HepG2 (cell line): ENCODE data around the gene KLHDC7A. TPM values are rescaled to one million over a fixed set of nuclear protein-coding genes. Genes with fewer than 3 reads are reported as not detected.

Experiments
- ATAC-seq: fragments of 200-7000 bp; cut with Tn5 transposase; 3 replicates; pipeline ENCODE4 v1.9.1; 2020; ENCODE audit warnings: mild to moderate bottlenecking, moderate library complexity
- BruUV-seq: library from RNA; stranded (reverse); fragments of 400-500 nt; replicated peaks from 2 replicates; lab custom pipeline; 2021; lab: Mats Ljungman, UMichigan
- CTCF ChIA-PET: fragments of 300-600 bp; formaldehyde crosslinking; extraction: SDS; loops from one replicate; lab custom pipeline; 2021; ENCODE audit warnings: low total read pairs, inconsistent platforms, low intra/inter-chr PET ratio; lab: Yijun Ruan, JAX
- POLR2A ChIA-PET: fragments of 350-600 bp; sonication (Branson Sonifier 250); formaldehyde crosslinking; loops from one replicate; lab custom pipeline; 2020; ENCODE audit warnings: antibody characterized with exemption, inconsistent platforms; lab: Yijun Ruan, JAX
- DNase-seq: peaks from one replicate; pipeline ENCODE4 v3.0.0-alpha.2; 2015; ENCODE audit warnings: low spot score
- FAIRE-seq: peaks from 3 replicates; lab custom pipeline; 2011; peaks lifted over from hg19 to GRCh38; lab: Jason Lieb, UNC
- H2AFZ ChIP-seq: one replicate; pipeline ENCODE4 v1.6.1; 2011; ENCODE audit warnings: low read length, inconsistent platforms
- H3K27ac ChIP-seq: fragments of 300-600 bp; 3 replicates; pipeline ENCODE4 v1.8.0; 2011; ENCODE audit warnings: mixed run types, mild to moderate bottlenecking, mixed read lengths, low read length, inconsistent platforms; ENCODE audit not compliant: insufficient read depth; ENCODE audit errors: extremely low read length
- H3K27me3 ChIP-seq, 2 experiments: fragments of 200-600 bp in 1 of 2; 2 replicates in 1 of 2; 3 replicates in 1 of 2; pipeline versions ENCODE4 v1.6.0 to v1.8.0; 2011; ENCODE audit warnings: low read length in 2 of 2, mild to moderate bottlenecking in 2 of 2, moderate library complexity in 2 of 2, inconsistent platforms in 1 of 2; ENCODE audit not compliant: insufficient read depth in 2 of 2, control insufficient read depth in 1 of 2
- H3K36me3 ChIP-seq, 2 experiments: fragments of 200-600 bp in 1 of 2; replicated peaks in 1 of 2; 2 replicates in 1 of 2; 3 replicates in 1 of 2; pipeline versions ENCODE4 v1.5.1 to v1.8.0; 2011; ENCODE audit warnings: low read length in 2 of 2, inconsistent platforms in 1 of 2; ENCODE audit not compliant: insufficient read depth in 2 of 2, control insufficient read depth in 1 of 2
- H3K4me1 ChIP-seq: 2 replicates; pipeline ENCODE4 v1.5.1; 2012; ENCODE audit warnings: low read length, inconsistent platforms; ENCODE audit not compliant: insufficient read depth
- H3K4me2 ChIP-seq: 2 replicates; pipeline ENCODE4 v1.6.0; 2011; ENCODE audit warnings: low read depth, low read length, inconsistent platforms
- H3K4me3 ChIP-seq, 3 experiments: fragments of 200-600 bp in 1 of 3; sonication (generic), shearing (Covaris generic) in 1 of 3; replicated peaks in 1 of 3; 2 replicates each; pipeline ENCODE4 v1.5.1; 2011 to 2016; ENCODE audit warnings: low read length in 3 of 3, inconsistent platforms in 2 of 3, low read depth in 2 of 3, mild to moderate bottlenecking in 2 of 3, control low read depth in 1 of 3, mixed read lengths in 1 of 3; ENCODE audit not compliant: insufficient read depth in 1 of 3
- H3K79me2 ChIP-seq: one replicate; pipeline ENCODE4 v1.6.1; 2011; ENCODE audit warnings: low read length, inconsistent platforms; ENCODE audit not compliant: insufficient read depth
- H3K9ac ChIP-seq: 2 replicates; pipeline ENCODE4 v1.6.0; 2011; ENCODE audit warnings: mild to moderate bottlenecking, low read depth, low read length, inconsistent platforms; ENCODE audit not compliant: insufficient read depth
- H3K9me3 ChIP-seq: 2 replicates; pipeline ENCODE4 v1.5.1; 2012; ENCODE audit warnings: mild to moderate bottlenecking, low read length
- H4K20me1 ChIP-seq: 2 replicates; pipeline ENCODE4 v1.6.0; 2011; ENCODE audit warnings: inconsistent platforms, mild to moderate bottlenecking, low read length, moderate library complexity; ENCODE audit not compliant: insufficient read depth
- ASH2L ChIP-seq: fragments of 300-600, 200-600 bp; sonication (generic); IDR thresholded peaks from 2 replicates; pipeline ENCODE4 v1.7.0; 2017; ENCODE audit warnings: low read depth, mild to moderate bottlenecking, moderate library complexity, mixed read lengths, low read length; ENCODE audit not compliant: insufficient read length
- ATF1 ChIP-seq: IDR thresholded peaks from 2 replicates; pipeline ENCODE4 v1.6.1; 2016; ENCODE audit warnings: mild to moderate bottlenecking, control low read depth
- CBX1 ChIP-seq: IDR thresholded peaks from one replicate; pipeline ENCODE4 v1.6.1; 2016; ENCODE audit warnings: antibody characterized with exemption, low read depth
- HMG20A ChIP-seq: IDR thresholded peaks from 2 replicates; pipeline ENCODE4 v1.6.1; 2016; ENCODE audit warnings: borderline replicate concordance
- HNF4A ChIP-seq: sonication (generic); formaldehyde crosslinking; IDR thresholded peaks from 2 replicates; pipeline ENCODE4 v1.4.0; 2020; ENCODE audit warnings: missing genetic modification reagents
- KAT8 ChIP-seq: IDR thresholded peaks from 2 replicates; pipeline ENCODE4 v1.6.1; 2016; ENCODE audit warnings: missing genetic modification reagents, missing compliant biosample characterization
- NR2C2 ChIP-seq: sonication (generic); formaldehyde crosslinking; IDR thresholded peaks from 2 replicates; pipeline ENCODE4 v1.4.0; 2020; ENCODE audit warnings: missing genetic modification reagents, mild to moderate bottlenecking, moderate library complexity, borderline replicate concordance
- U2AF2 ChIP-seq: fragments of 200-400 bp; formaldehyde crosslinking; IDR thresholded peaks from 2 replicates; pipeline ENCODE4 v1.6.1; 2017; ENCODE audit warnings: low read depth, mild to moderate bottlenecking, low read length
- ZNF253 ChIP-seq: sonication (generic); formaldehyde crosslinking; IDR thresholded peaks from 2 replicates; pipeline ENCODE4 v1.8.0; 2022; ENCODE audit warnings: mild to moderate bottlenecking, missing genetic modification reagents, borderline replicate concordance
- WGBS: methylation state at CpG from one replicate; pipeline ENCODE4 v1.1.6; 2017; ENCODE audit warnings: low lambda C conversion rate; 5-methylcytosine and 5-hydroxymethylcytosine counted together
- in situ Hi-C: cut with HindIII; loops from 2 replicates; pipeline ENCODE4 v1.10.0; 2017; ENCODE audit warnings: low pct_unique_long_range_greater_than_20kb; ENCODE audit not compliant: extremely low pct_ligation_motif_present
- intact Hi-C: fragments of 100-400 bp; cut with micrococcal nuclease; formaldehyde crosslinking; loops from one replicate; pipeline ENCODE4 v1.10.0; 2022; ENCODE audit not compliant: unreplicated experiment
- polyA plus RNA-seq, 8 experiments: library from polyadenylated mRNA; depleted of rRNA in 3 of 8; stranded (reverse) in 7 of 8; unstranded in 1 of 8; fragments of >200 nt; fragmentation: Illumina TruSeq in 4 of 8; extraction: Trizol in 4 of 8; gene quantifications; 2 replicates each; pipeline versions ENCODE4 v1.2.1 to v1.2.3, GENCODE V29; 2011 to 2016; ENCODE audit warnings: low read depth in 4 of 8, missing spikeins in 1 of 8, mixed read lengths in 1 of 8; ENCODE audit not compliant: insufficient read depth in 1 of 8
- total RNA-seq, 5 experiments: library from RNA; depleted of rRNA; stranded (reverse); fragments of >200 nt; fragmentation: Illumina TruSeq; extraction: Trizol; gene quantifications; 2 replicates each; pipeline ENCODE4 v1.2.3, GENCODE V29; 2016; ENCODE audit warnings: low read depth in 1 of 5
- TF ChIP-seq, protein P1 (sequence below): sonication (generic); formaldehyde crosslinking; IDR thresholded peaks from 2 replicates; pipeline ENCODE4 v1.4.0; 2020; ENCODE audit warnings: missing genetic modification reagents
- TF ChIP-seq, protein P2 (sequence below): sonication (generic); formaldehyde crosslinking; IDR thresholded peaks from 2 replicates; pipeline ENCODE4 v1.5.0; 2020; ENCODE audit warnings: mild to moderate bottlenecking, missing genetic modification reagents, moderate library complexity
- TF ChIP-seq, protein P3 (sequence below): sonication (generic); formaldehyde crosslinking; conservative IDR thresholded peaks from 2 replicates; pipeline ENCODE4 v1.8.1; 2023; ENCODE audit warnings: missing genetic modification reagents

KLHDC7A gene
- total and polyA plus RNA-seq, 2 of the 13 experiments (the other 11 are each of a cell fraction or from before 2014, with no cell fraction given), result 0.15 to 1.8 TPM

GRCh38 chr1:18529714-18530113, 49.0 kb downstream of the KLHDC7A start:
- Histone ChIP-seq H4K20me1 (no peaks in the 10 kb centered on the region), H3K27me3 (peaks cover 0 to 3% of the 10 kb centered on the region in 2 experiments; a peak in 2 of 5 replicates), H3K27ac (no peak overlapping the region), H3K36me3 (no peaks in the 10 kb centered on the region), H3K4me3 (no peak overlapping the region), H3K4me1 (no peaks in the 10 kb centered on the region), H3K9me3 (no peaks in the 10 kb centered on the region), H2AFZ (no peak overlapping the region), H3K9ac (no peak overlapping the region), H3K4me2 (no peak overlapping the region), H3K79me2 (no peaks in the 10 kb centered on the region)
- ATAC-seq (no peak), FAIRE-seq (no peak), DNase-seq (no peak)
- CTCF ChIA-PET, result interaction anchor here (1.8 kb wide), 1 partner anchor 230 kb away, joined by 11 read pairs; no protein-coding TSS in a partner anchor
- WGBS, result 50% methylated on average over 4 of the region's 4 CpGs
- intact Hi-C loops, result loop anchor here (5.0 kb wide), 1 partner anchor 232 kb away; no protein-coding TSS in a partner anchor
- no TSS peak for BruUV-seq
- in situ Hi-C loops, result no loop called here
- TF ChIP-seq ATF1 (CRISPR knock-in tag) (no peak), U2AF2 (no peak), ASH2L (no peak), NR2C2 (CRISPR knock-in tag) (no peak), ZNF253 (no peak), HMG20A (CRISPR knock-in tag) (no peak), HNF4A (CRISPR knock-in tag) (no peak), KAT8 (no peak), CBX1 (no peak)
- TF ChIP-seq, protein P1, sequence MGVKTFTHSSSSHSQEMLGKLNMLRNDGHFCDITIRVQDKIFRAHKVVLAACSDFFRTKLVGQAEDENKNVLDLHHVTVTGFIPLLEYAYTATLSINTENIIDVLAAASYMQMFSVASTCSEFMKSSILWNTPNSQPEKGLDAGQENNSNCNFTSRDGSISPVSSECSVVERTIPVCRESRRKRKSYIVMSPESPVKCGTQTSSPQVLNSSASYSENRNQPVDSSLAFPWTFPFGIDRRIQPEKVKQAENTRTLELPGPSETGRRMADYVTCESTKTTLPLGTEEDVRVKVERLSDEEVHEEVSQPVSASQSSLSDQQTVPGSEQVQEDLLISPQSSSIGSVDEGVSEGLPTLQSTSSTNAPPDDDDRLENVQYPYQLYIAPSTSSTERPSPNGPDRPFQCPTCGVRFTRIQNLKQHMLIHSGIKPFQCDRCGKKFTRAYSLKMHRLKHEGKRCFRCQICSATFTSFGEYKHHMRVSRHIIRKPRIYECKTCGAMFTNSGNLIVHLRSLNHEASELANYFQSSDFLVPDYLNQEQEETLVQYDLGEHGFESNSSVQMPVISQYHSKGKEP (CRISPR knock-in tag), result no peak
- TF ChIP-seq, protein P2, sequence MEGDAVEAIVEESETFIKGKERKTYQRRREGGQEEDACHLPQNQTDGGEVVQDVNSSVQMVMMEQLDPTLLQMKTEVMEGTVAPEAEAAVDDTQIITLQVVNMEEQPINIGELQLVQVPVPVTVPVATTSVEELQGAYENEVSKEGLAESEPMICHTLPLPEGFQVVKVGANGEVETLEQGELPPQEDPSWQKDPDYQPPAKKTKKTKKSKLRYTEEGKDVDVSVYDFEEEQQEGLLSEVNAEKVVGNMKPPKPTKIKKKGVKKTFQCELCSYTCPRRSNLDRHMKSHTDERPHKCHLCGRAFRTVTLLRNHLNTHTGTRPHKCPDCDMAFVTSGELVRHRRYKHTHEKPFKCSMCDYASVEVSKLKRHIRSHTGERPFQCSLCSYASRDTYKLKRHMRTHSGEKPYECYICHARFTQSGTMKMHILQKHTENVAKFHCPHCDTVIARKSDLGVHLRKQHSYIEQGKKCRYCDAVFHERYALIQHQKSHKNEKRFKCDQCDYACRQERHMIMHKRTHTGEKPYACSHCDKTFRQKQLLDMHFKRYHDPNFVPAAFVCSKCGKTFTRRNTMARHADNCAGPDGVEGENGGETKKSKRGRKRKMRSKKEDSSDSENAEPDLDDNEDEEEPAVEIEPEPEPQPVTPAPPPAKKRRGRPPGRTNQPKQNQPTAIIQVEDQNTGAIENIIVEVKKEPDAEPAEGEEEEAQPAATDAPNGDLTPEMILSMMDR (CRISPR knock-in tag), result no peak
- TF ChIP-seq, protein P3, sequence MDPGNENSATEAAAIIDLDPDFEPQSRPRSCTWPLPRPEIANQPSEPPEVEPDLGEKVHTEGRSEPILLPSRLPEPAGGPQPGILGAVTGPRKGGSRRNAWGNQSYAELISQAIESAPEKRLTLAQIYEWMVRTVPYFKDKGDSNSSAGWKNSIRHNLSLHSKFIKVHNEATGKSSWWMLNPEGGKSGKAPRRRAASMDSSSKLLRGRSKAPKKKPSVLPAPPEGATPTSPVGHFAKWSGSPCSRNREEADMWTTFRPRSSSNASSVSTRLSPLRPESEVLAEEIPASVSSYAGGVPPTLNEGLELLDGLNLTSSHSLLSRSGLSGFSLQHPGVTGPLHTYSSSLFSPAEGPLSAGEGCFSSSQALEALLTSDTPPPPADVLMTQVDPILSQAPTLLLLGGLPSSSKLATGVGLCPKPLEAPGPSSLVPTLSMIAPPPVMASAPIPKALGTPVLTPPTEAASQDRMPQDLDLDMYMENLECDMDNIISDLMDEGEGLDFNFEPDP (CRISPR knock-in tag), result no peak
- POLR2A ChIA-PET, result no interaction called here
